CMK (cell line): ENCODE results near the gene LMX1B.
"Not testable (repeated sequence)": the region's sequence is repeated elsewhere in the genome, so short reads cannot be mapped to it uniquely, and the experiment has no call there.

Experiments
- DNase-seq: peaks from one replicate; pipeline ENCODE4 v3.0.0-alpha.2; 2010; ENCODE audit warnings: low read depth

LMX1B gene

GRCh38 chr9:126719618-126720031, 105.9 kb downstream of the LMX1B start:
- peak; percentile 20 for DNase-seq

GRCh38 chr9:126720036-126720435, 106.3 kb downstream of the LMX1B start:
- no peak for DNase-seq

DNA sequence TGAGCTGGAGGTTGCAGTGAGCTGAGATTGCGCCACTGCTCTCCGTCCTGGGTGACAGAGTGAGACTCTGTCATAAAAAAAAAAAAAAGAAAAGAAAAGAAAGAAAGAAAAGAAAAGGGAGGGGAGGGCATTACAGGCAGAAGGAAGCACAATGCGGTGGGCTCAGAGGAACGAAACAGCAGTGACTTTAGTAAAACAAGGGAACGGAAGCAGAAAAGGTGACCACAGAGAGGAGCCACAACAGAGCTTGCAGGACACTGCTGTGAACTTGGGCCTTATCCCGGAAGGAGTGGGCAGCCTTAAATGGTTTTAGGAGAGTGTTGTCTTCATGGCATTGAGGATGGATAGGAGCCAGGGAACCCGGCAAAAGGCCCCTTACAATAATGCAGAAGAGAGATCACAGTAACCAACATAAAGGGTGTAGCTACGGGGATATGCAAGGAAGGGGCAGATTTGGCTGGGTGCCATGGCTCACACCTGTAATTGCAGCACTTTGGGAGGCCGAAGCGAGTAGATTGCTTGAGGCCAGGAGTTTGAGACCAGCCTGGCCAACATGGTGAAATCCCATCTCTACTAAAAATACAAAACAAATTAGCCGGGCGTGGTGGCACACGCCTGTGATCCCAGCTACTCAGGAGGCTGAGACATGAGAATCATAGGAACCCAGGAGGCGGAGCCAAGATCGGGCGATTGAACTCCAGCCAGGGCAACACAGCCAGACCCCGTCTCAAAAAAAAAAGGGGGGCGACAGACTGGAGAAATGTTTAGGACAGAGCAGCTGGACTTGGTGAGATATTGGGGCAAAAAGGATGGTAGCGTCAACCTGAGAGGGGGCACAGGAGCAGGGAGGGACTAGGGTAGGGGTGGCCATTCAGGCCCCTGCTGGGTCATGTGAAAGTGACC, 107.2 kb downstream of the LMX1B start:
- DNase-seq, result no peak

DNA sequence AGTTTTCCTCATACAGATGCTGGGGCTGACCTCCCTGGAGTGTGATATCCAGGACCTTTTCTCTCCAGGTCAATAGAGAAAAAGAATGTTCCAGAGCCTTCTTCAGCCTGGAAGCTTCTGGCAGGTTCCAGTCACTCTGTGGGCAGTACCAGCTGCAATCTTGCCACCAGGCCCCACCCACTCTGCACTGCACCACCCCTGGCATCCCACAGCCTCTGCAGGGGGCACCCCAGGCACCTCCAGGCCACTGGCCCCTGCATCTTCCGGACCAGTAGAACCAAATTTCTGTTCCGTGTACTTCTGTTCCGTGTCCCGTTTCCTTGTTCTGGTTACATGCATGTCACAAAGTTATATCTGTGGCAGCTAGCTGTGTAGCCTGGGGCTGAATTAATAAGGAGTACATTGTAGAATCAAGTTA, 107.8 kb downstream of the LMX1B start:
- DNase-seq, result no peak

- DNase-seq, result peak; percentile 42
These were observed 108.7 kb downstream of the LMX1B start for GRCh38 chr9:126722252-126722921.

DNA sequence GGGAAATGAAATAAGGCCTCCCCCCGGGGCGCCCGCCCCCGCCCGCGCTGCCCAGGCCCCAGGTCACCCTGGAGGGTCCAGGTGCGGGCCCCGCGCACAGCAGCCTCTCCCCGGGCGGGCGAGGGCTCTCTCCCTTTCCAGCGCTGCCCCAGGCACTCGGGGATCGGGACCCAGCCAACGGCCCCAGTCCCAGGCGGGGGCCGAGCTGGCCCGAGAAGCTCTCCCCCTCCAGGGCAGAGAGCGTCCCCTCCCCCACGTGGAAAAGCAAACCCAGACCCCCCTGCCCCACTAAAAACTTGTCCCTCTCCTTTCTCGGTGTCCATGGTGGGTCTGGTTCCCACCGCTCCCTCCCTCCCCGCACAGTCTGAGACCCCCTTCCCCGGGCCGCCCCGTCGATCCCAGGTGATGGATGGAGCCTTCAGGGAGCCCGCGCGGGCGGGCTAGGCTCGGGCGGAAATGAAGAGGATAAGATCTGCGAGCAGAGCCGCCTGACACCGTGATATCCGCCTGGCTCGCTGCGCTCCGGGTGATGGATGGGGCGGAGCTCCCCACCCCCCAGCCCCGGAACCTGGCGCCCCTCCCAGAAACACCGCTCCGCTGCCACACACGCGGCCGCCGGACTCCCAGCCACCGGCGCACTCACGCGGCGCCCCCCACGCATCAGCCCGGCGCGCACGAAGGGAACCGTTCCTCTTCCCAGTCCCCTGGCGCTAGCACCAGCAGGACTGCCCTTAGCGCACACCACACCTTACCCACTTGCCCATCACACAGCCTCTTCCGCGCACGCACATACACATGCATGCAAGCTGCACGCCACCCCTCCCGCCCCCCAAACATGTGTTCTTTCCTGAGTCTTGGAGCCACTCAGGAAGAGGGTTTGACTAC, 109.4 kb downstream of the LMX1B start:
- no peak for DNase-seq

DNA sequence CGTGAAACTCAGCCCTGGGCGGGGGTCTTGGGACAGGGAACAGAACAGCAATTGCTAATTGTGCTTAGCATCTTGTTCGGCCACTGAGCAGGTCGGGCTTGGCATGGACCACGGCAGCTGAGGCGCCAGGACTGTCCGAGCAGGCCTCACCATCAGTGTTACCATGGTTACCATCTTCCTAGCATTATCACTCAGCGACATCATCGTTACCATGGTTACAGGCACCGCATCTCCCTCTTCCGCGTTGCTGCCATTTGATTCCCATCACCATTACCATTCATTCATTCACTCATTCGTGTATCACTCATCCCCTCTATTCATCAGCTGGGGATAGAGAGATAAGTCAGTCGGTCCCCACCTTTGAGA, 110.1 kb downstream of the LMX1B start:
- DNase-seq, result no peak

DNA sequence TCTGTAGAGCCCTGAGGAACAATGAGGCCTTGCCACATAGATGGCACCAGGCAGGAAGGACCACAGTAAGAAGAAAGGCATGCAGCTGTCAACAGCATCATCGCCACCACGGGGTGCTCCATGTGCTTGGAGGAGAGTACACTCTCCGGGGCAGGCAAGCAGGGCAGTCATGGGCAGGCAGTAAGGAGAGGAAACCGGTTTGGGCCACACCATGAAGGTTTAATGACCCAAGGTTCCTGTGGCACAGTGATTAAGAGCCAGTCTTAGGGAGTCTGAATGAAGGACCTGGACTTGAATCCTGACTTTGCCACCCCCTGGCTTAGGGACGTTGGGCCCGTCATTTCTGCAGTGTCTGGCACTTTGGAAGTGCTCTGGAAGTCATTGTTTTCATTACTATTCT, 110.5 kb downstream of the LMX1B start:
- DNase-seq, result no peak

DNA sequence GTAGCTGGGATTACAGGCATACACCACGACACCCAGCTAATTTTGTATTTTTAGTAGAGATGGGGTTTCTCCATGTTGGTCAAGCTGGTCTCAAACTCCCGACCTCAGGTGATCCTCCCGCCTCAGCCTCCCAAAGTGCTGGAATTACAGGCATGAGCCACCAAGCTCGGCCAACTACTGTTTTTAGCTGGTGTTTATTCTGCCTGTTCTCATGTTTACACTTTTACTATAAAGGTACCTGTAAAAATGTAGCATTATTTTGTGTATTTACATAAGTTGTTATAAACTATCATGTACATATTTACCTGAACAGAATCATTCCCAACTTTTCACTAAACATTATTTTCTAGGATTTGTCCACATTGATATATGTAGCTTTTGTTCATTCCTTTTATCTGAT, 111.8 kb downstream of the LMX1B start:
- DNase-seq, result not testable (repeated sequence)

DNA sequence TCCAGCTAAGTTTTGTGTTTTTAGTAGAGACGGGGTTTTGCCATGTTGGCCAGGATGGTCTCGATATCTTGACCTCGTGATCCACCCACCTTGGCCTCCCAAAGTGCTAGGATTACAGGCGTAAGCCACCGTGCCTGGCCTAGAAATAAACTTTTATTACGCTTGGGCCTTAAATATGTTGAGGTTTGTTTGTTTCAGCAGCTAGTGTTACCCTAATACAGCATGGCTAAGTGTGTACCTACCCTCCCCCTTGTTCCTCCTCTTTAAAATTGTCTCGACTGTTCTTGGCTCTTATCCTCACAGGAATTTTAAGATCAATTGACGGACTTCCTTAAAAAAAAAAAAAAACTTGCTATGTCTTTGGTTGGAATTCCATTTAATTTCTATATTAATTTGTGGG, 114.5 kb downstream of the LMX1B start:
- not testable (repeated sequence) for DNase-seq

- DNase-seq, result not testable (repeated sequence)
These were observed 116.9 kb downstream of the LMX1B start for GRCh38 chr9:126730592-126730991.

- no peak for DNase-seq
These were observed 119.3 kb downstream of the LMX1B start for GRCh38 chr9:126733005-126733404.

- DNase-seq, result no peak
These were observed 121.1 kb downstream of the LMX1B start for GRCh38 chr9:126734877-126735276.

- DNase-seq, result no peak
These were observed 121.8 kb downstream of the LMX1B start for GRCh38 chr9:126735482-126735881.

DNA sequence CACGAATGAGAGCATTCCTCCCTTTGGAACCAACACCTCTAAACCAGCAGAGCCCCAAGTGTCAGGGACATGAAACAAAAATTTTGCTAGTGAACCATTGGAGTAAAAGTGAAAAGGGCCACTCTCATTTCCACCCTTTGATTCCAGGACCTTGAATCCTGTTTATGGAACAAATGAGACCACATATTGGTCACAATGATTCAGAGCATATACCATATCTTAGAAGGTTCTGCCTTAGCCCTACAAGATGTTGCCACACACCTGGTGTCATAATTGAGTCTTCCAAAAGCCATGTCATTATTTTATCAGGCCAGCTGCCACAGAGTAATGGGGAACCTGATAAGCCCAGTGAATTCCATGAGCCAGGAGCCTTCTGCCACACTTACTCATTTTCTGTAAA, 124.8 kb downstream of the LMX1B start:
- DNase-seq, result no peak

DNA sequence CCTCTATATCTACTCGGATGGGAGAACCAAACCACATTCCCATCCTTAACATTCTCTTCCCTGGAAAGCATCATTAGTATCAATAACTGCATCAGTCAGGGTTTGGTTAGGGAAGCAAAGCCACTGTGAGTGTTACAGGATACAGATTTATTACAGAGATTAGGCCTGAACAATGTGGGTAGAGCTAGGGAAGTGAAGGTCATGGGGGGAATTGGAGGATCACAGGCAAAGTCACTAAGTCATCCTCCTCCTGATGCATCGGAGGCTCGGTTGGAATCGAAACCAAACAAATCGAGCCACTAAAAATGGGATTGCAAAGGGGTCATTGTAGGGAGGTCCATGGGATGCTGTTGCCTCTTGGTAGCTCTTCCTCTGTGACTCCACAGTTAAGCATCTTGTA, 129.3 kb downstream of the LMX1B start:
- DNase-seq, result no peak

GRCh38 chr9:126745574-126746411, 132.1 kb downstream of the LMX1B start:
- no peak for DNase-seq
